ENCODE measurements around the gene ZNF730. TPM values are rescaled to one million over a fixed set of nuclear protein-coding genes. Genes with fewer than 3 reads are reported as not detected.

The ZNF730 gene
- total and polyA plus RNA-seq, 9 of the 15 experiments (the other 6 are each of a cell fraction or from before 2014, with no cell fraction given) = 0.28 to 2.0 (median 0.56) TPM

DNA sequence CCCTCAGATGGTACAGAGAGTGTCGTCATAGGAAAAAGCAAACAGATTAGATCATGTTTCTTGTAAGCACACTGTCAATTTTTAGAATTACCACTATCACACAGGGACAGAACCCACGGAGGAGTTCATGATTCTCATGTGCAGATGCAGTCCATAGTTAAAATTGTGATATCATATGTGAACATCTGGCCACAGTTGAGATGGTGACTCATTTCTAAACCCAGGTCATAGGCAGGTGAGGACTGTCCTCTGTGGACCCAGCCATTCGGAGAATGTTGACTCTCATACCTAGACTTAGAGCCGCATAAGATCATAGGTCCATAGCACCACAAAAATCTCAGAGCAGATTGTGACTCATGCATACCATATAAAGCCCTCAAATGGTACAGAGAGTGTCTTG lies 17.8 kb upstream of the ZNF730 start (continued):
- no peak for TF ChIP-seq ZC3H11A (IDR thresholded peaks at IDR 0.05; ENCODE audit: low read depth, low read length)
- no peak for TF ChIP-seq MCM7 (IDR thresholded peaks at IDR 0.05)
- no peak for TF ChIP-seq RBM39 (optimal IDR thresholded peaks at IDR 0.05; ENCODE audit: low read depth, low read length)
- peak; percentile 38; the same call in 1 of the 2 replicates for TF ChIP-seq MTA2 (IDR thresholded peaks at IDR 0.05; ENCODE audit: low read depth)
- no peak for TF ChIP-seq IRF2 (CRISPR knock-in tag; IDR thresholded peaks at IDR 0.05)
- TF ChIP-seq CBX3 (IDR thresholded peaks at IDR 0.05; ENCODE audit: borderline replicate concordance in 1 of 2, low read length in 2 of 2) = no peak
- TF ChIP-seq ZNF316 (IDR thresholded peaks at IDR 0.05) = no peak
- TF ChIP-seq SRF (CRISPR knock-in tag; IDR thresholded peaks at IDR 0.05) = peak in 1 of 2 experiments; percentile 37; a peak in 1 of 4 replicates
- TF ChIP-seq CC2D1A (IDR thresholded peaks at IDR 0.05) = no peak
- TF ChIP-seq SNRNP70 (optimal IDR thresholded peaks at IDR 0.05; ENCODE audit: low read depth, low read length) = no peak
- TF ChIP-seq, protein P1, sequence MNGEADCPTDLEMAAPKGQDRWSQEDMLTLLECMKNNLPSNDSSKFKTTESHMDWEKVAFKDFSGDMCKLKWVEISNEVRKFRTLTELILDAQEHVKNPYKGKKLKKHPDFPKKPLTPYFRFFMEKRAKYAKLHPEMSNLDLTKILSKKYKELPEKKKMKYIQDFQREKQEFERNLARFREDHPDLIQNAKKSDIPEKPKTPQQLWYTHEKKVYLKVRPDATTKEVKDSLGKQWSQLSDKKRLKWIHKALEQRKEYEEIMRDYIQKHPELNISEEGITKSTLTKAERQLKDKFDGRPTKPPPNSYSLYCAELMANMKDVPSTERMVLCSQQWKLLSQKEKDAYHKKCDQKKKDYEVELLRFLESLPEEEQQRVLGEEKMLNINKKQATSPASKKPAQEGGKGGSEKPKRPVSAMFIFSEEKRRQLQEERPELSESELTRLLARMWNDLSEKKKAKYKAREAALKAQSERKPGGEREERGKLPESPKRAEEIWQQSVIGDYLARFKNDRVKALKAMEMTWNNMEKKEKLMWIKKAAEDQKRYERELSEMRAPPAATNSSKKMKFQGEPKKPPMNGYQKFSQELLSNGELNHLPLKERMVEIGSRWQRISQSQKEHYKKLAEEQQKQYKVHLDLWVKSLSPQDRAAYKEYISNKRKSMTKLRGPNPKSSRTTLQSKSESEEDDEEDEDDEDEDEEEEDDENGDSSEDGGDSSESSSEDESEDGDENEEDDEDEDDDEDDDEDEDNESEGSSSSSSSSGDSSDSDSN (IDR thresholded peaks at IDR 0.05; ENCODE audit: borderline replicate concordance in 1 of 2, low read depth in 2 of 2, low read length in 2 of 2) = no peak
- TF ChIP-seq ATF3 (IDR thresholded peaks at IDR 0.05) = peak; percentile 81
- no peak for TF ChIP-seq ATF3 (CRISPR knock-in tag; conservative IDR thresholded peaks at IDR 0.05)
- TF ChIP-seq C11orf30 (IDR thresholded peaks at IDR 0.05; ENCODE audit: low read depth) = no peak
- no peak for TF ChIP-seq ZNF175 (CRISPR knock-in tag; IDR thresholded peaks at IDR 0.05; ENCODE audit: low read depth)
- TF ChIP-seq MED1 (CRISPR knock-in tag; IDR thresholded peaks at IDR 0.05; ENCODE audit: borderline replicate concordance) = no peak
- TF ChIP-seq, protein P2, sequence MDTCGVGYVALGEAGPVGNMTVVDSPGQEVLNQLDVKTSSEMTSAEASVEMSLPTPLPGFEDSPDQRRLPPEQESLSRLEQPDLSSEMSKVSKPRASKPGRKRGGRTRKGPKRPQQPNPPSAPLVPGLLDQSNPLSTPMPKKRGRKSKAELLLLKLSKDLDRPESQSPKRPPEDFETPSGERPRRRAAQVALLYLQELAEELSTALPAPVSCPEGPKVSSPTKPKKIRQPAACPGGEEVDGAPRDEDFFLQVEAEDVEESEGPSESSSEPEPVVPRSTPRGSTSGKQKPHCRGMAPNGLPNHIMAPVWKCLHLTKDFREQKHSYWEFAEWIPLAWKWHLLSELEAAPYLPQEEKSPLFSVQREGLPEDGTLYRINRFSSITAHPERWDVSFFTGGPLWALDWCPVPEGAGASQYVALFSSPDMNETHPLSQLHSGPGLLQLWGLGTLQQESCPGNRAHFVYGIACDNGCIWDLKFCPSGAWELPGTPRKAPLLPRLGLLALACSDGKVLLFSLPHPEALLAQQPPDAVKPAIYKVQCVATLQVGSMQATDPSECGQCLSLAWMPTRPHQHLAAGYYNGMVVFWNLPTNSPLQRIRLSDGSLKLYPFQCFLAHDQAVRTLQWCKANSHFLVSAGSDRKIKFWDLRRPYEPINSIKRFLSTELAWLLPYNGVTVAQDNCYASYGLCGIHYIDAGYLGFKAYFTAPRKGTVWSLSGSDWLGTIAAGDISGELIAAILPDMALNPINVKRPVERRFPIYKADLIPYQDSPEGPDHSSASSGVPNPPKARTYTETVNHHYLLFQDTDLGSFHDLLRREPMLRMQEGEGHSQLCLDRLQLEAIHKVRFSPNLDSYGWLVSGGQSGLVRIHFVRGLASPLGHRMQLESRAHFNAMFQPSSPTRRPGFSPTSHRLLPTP (IDR thresholded peaks at IDR 0.05; ENCODE audit: borderline replicate concordance, extremely low read depth, insufficient read length) = no peak
- TF ChIP-seq SIN3A (IDR thresholded peaks at IDR 0.05; ENCODE audit: borderline replicate concordance in 2 of 2, control insufficient read depth in 1 of 2, low read depth in 2 of 2, low read length in 2 of 2) = no peak
- TF ChIP-seq HOXB6 (CRISPR knock-in tag; IDR thresholded peaks at IDR 0.05; ENCODE audit: borderline replicate concordance) = no peak
- no peak for TF ChIP-seq TEAD2 (tag; IDR thresholded peaks at IDR 0.05)
- TF ChIP-seq CBX5 (IDR thresholded peaks at IDR 0.05; ENCODE audit: borderline replicate concordance, low read depth) = no peak
- TF ChIP-seq ZNF347 (CRISPR knock-in tag; IDR thresholded peaks at IDR 0.05; ENCODE audit: low read depth) = no peak
- TF ChIP-seq COPS2 (conservative IDR thresholded peaks at IDR 0.05) = no peak
